Endometrium (tissue), 2 donors: Measurements from ENCODE around the gene RASGRP3.
"Not testable (repeated sequence)": the region's sequence is repeated elsewhere in the genome, so short reads cannot be mapped to it uniquely, and the experiment has no call there.

ENCODE experiments used
- FAIRE-seq: peaks from 2 replicates; lab custom pipeline; 2012; peaks lifted over from hg19 to GRCh38; lab: Jason Lieb, UNC
- donor health status: control.
- donor health status: control.

RASGRP3 gene

GRCh38 chr2:33457556-33458247, 18.7 kb upstream of the RASGRP3 start:
- no peak for FAIRE-seq

DNA sequence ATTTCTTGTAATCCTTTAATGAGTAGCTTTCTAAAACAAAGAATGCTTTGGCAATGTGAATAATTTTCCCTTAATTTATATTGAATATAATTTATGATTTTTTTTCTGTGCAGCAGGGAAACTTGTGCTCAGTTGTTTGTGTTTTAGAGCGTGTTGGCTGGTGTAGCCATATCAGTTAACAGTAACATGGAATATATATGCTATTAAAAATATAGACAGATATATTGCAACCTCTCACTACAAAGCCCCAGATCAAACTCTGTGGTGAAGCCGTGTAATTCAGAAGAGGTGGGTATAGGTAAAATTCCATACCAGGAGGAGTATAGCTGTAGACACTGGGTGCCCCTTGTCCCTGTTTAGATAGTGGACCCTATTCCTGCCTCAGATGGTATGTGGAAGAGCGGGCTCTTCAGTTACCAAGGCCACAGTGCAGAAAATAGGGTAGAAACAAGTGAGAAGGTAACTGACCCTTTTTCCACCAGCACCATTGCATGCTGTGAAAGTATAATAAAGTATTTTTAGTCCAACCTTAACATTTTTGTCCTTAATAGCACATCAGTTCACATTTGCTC, 18.1 kb upstream of the RASGRP3 start:
- no peak for FAIRE-seq

GRCh38 chr2:33459745-33460144, 16.7 kb upstream of the RASGRP3 start:
- no peak for FAIRE-seq

DNA sequence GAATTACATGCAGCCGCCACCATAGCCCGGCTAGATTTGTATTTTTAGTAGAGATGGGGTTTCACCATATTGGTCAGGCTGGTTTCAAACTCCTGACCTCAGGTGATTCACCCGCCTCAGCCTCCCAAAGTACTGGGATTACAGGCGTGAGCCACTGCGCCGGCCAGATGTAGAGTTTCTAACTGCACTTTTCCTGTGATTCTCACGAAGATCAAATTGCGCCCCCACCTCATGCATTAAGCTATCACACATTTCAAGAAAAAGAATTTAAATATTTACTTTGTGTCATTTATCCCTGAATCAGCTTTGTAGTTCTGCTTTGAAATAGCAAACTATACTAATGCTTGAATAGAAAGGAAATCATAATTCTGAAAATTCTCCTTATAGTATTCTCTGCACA, 13.9 kb upstream of the RASGRP3 start:
- FAIRE-seq, result not testable (repeated sequence)

GRCh38 chr2:33467413-33467812, 9.0 kb upstream of the RASGRP3 start:
- no peak for FAIRE-seq

DNA sequence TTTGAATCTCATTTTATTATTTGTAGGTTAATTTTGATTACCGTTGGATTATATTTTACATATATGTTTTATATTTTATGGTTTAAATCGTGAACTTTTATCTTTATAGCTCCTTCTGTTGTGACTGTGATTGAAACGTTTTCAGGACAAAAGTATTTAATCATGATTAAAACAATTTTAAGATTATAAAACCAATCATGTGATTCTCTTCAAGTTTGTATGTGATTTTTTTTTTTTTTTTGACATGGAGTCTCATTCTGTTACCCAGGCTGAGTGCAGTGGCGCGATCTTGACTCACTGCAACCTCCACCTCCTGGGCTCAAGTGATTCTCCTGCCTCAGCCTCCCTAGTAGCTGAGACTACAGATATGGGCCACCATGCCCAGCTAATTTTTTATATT, 7.2 kb upstream of the RASGRP3 start:
- FAIRE-seq, result no peak

DNA sequence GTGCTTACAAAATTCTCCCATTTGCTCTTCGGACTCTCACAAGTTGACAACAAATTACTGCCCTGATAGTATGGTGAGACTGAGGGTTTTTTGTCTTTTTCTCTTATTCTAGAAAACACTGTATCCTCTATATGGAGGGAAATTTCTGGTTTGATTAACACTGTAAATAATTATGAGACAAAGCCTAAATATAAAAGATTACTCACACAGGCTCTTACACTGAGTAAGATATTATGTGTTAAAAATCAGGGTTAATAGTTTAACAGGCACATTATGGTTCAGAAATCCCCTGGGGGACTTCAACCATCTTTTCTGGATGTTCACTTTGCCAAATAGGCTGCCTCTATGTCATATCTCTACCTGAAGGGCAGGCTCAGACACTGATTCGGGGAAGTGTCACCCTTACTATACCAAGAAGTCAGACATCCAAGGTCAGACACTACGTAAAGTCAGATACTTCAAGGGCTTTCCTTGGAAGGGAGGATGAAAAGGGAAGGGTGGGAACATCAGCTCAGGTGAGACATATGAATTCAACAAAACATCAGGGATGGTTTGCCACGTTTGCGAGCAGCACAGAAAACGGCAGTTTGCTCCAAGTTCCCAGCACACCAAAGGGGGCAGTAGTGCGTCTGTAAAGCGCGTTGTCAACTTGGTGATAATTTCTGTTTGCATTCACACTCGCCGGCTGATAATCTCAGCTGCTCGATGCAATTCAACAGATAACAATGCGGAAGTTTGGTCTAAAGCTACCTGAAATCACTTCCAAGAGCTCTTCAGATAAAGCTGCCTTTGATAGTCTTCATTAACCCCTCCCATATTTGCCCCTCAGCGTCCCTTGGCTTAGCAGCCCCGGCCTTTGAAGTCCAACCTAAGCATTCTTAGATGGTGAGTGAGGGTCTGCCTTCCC, 972 bp upstream of the RASGRP3 start:
- FAIRE-seq, result no peak

GRCh38 chr2:33476793-33477190, 343 bp downstream of the RASGRP3 start:
- no peak for FAIRE-seq

DNA sequence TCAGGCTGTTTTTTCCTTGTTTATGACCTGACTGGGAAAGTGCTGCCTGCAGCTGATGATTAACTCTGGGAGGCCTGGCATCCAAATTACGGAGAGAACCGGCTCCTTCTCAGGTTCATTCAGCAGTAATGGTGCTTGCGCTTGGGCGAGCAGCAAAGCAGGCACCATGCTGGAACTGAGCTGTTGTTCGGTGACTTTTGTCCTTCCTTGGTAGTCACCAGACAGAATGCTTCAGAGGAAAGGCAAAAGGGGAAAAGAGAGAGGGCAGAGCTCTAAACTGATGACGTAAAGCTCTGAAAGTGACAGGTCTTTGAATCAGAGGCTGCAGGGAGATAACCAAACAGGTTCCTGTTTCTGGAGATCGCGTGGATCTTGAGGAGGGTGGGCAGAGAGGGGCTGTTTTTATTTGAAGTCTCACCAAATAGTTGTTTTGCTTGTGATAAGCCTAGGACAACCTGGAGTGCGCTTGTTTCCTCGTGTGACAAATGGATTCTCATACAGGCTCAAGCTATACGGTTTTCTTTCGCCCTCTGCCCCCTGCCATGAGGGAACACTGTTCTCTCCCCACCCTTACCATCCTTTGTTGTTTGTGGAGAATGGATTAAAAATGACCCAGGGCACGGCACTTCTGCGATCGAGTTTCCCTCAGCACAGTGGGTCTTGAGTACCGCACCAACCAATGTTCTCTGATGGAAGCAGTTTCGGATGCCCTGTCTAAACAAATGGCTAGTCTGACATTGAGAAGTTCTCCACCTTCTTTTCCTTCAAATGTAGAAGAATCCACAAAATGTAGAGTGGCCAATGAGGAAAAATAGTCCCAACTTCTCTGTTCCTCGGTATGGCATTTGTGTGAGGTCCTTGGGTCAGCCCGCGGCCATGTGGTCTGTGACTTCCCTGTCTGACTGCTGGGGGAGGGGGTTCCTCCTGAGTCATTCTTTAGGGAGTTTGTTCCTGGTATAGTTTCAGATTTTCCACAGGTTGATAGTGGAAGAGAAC, 1.3 kb downstream of the RASGRP3 start:
- FAIRE-seq, result no peak

- FAIRE-seq, result no peak
These were observed 2.7 kb downstream of the RASGRP3 start for GRCh38 chr2:33478968-33479731.

DNA sequence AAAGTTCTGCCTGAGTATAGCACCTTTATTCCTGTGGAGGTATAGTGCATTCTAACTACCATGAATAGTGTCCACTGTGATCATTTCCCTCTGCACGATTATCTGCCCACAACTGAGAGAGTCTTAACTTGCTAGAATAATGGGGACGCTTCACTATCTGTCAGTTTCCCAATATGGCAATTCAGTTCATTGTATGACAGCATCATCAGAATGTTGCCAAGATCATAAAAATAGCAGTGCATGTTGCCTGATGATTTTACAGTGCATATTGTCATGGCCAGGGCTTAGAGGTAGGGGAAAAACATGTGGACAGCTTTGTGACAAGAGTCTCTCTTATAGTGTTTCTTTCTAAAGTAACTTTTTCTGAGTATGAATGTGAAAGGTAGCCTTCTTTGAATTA, 6.1 kb downstream of the RASGRP3 start:
- FAIRE-seq, result no peak

- no peak for FAIRE-seq
These were observed 7.7 kb downstream of the RASGRP3 start for GRCh38 chr2:33484042-33484621.

DNA sequence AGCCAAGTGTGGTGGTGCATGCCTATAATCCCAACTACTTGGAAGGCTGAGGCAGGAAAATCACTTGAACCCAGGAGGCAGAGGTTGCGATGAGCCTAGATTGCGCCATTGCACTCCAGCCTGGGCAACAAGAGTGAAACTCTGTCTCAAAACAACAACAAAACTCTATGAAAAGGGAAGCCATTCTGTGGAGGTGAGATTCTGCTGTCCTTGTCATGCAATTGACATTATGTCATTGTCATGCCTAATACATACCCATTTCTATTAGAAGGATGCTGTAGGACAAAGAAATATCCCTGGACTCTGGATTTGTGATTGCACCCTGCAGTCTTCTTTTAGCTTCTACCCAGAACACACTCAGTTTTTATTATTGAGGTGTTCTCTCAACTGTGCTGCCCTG, 8.6 kb downstream of the RASGRP3 start:
- no peak for FAIRE-seq

- FAIRE-seq, result no peak
These were observed 10.1 kb downstream of the RASGRP3 start for GRCh38 chr2:33486544-33486943.

GRCh38 chr2:33488178-33488690, 11.8 kb downstream of the RASGRP3 start:
- no peak for FAIRE-seq

GRCh38 chr2:33488715-33489540, 12.5 kb downstream of the RASGRP3 start:
- FAIRE-seq, result no peak

DNA sequence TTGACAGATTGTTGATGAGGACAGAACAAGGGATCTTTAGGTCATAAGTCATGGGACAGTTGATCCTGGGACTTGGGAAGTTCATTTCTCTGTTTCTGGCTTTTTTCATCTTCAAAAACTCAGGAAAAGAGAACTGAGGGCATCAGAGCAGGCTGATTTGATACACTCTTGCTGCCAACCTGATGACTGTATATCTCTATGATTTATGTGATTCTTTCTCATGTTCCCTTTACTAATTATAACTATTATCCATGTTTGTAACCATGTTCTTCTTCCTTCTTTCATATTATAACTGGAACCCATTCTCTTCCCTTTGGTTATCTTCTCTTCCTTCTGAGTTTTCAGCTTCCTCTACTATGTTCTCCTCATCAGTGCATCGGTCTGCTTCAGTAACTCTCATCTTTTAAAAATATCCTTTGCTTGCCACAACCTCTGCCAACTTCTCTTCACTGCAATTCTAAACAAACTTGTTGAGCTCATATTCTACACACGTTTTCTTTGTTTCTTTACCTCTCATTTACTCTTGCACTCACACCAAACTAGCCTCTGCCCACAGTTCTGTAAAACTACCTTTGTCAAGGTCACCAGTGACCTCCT, 13.5 kb downstream of the RASGRP3 start:
- no peak for FAIRE-seq

DNA sequence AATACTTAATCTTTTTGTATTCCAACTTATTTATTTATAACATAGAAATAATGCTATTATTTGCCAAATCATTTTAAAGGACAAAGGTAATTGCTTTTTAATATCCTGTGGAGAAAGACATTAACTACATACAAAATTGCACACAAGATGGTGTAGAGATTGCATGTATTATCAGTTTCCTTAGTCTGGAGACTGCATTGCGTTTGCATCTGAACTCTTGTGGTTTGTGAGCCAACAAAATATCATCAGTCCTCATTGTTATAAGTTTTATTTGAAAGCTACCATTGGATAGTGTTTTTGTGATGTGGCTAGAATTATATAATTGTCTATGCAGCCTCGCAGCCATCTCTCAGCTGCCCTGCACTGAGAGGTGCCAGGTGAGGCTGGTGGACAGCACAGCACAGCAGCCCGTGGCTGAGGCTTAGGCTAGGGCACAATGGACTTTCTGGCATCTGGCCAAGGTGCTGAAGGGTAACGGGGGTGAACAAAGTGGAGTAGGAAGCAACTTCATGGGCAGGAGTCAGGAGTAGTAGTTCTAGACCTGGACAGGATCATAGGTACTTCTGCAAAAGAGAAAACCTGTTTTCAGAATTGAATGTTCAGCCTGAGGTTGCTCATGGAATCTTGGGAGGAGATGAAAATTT, 15.1 kb downstream of the RASGRP3 start:
- FAIRE-seq, result no peak
